ENCODE data around the gene BHLHA9.

The BHLHA9 gene

GRCh38 chr17:1280652-1281051, 10.4 kb downstream of the BHLHA9 start:
- H3K27ac ChIP-seq (ENCODE audit: low read length), result no peak overlapping the region
- TF ChIP-seq CTCF (IDR thresholded peaks at IDR 0.05; ENCODE audit: borderline replicate concordance, extremely low read depth, low read length, poor library complexity, severe bottlenecking) (no peak), EZH2 (IDR thresholded peaks at IDR 0.05; ENCODE audit: borderline replicate concordance, low read depth, low read length, severe bottlenecking) (no peak)
- H3K4me3 ChIP-seq (ENCODE audit: low read depth in 1 of 2, low read length in 2 of 2), result no peak overlapping the region
- H3K36me3 ChIP-seq (ENCODE audit: insufficient read depth, low read length), result no peaks in the 10 kb centered on the region
- no peak overlapping the region for H3K9ac ChIP-seq (ENCODE audit: low read depth, low read length)
- H4K20me1 ChIP-seq (ENCODE audit: insufficient read depth, low read length), result no peaks in the 10 kb centered on the region
- H3K4me1 ChIP-seq (ENCODE audit: insufficient read depth, low read length), result no peaks in the 10 kb centered on the region
- H3K27me3 ChIP-seq (ENCODE audit: insufficient read depth, low read length, poor library complexity), result no peaks in the 10 kb centered on the region
- H3K4me2 ChIP-seq (ENCODE audit: insufficient read depth, low read length), result no peak overlapping the region
- H3K9me3 ChIP-seq (ENCODE audit: insufficient read depth, low read length, severe bottlenecking), result no peaks in the 10 kb centered on the region
- no peak overlapping the region for H2AFZ ChIP-seq (ENCODE audit: low read depth, low read length)
- DNase-seq (no peak), ATAC-seq (ENCODE audit: insufficient read depth, low read depth) (no peak)
- no peaks in the 10 kb centered on the region for H3K79me2 ChIP-seq (ENCODE audit: insufficient read depth, low read length)

DNA sequence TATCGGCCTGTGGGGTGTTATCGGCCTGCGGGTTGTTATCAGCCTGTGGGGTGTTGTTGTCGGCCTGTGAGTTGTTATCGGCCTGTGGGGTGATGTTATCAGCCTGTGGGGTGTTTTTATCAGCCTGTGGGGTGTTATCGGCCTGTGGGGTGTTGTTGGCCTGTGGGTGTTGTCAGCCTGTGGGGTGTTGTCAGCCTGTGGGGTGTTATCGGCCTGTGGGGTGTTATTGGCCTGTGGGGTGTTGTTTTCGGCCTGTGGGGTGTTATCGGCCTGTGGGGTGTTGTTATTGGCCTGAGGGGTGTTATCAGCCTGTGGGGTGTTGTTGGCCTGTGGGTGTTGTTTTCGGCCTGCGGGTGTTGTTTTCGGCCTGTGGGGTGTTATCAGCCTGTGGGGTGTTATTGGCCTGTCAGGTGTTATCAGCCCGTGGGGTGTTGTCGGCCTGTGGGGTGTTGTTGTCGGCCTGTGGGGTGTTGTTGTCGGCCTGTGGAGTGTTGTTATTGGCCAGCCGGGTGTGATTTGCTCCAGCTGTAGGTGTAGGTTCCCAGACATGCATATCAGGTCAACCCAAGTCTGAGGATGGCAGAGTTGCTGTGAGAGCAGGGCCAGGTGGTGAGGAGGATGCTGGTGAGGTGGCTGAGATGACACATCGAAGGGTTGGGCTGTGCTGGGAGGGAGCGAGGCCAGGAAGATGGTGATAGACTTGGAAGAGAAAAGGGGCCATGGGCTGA, 16.3 kb downstream of the BHLHA9 start:
- Histone ChIP-seq H4K20me1 (ENCODE audit: insufficient read depth, low read length) (no peaks in the 10 kb centered on the region), H3K4me1 (ENCODE audit: insufficient read depth, low read length) (no peaks in the 10 kb centered on the region), H2AFZ (ENCODE audit: low read depth, low read length) (no peak overlapping the region), H3K36me3 (ENCODE audit: insufficient read depth, low read length) (no peaks in the 10 kb centered on the region), H3K9me3 (ENCODE audit: insufficient read depth, low read length, severe bottlenecking) (no peaks in the 10 kb centered on the region), H3K27me3 (ENCODE audit: insufficient read depth, low read length, poor library complexity) (no peaks in the 10 kb centered on the region), H3K4me2 (ENCODE audit: insufficient read depth, low read length) (no peak overlapping the region), H3K79me2 (ENCODE audit: insufficient read depth, low read length) (no peaks in the 10 kb centered on the region), H3K4me3 (ENCODE audit: low read depth in 1 of 2, low read length in 2 of 2) (no peak overlapping the region), H3K27ac (ENCODE audit: low read length) (no peak overlapping the region), H3K9ac (ENCODE audit: low read depth, low read length) (no peak overlapping the region)
- DNase-seq (no peak), ATAC-seq (ENCODE audit: insufficient read depth, low read depth) (no peak; the same call in 2 of the 3 replicates)
- TF ChIP-seq EZH2 (IDR thresholded peaks at IDR 0.05; ENCODE audit: borderline replicate concordance, low read depth, low read length, severe bottlenecking) (no peak), CTCF (IDR thresholded peaks at IDR 0.05; ENCODE audit: borderline replicate concordance, extremely low read depth, low read length, poor library complexity, severe bottlenecking) (no peak)

GRCh38 chr17:1289695-1290094, 19.5 kb downstream of the BHLHA9 start:
- TF ChIP-seq CTCF (IDR thresholded peaks at IDR 0.05; ENCODE audit: borderline replicate concordance, extremely low read depth, low read length, poor library complexity, severe bottlenecking), result no peak
- TF ChIP-seq EZH2 (IDR thresholded peaks at IDR 0.05; ENCODE audit: borderline replicate concordance, low read depth, low read length, severe bottlenecking), result no peak
- H3K4me1 ChIP-seq (ENCODE audit: insufficient read depth, low read length), result peaks cover 12% of the 10 kb centered on the region
- no peaks in the 10 kb centered on the region for H4K20me1 ChIP-seq (ENCODE audit: insufficient read depth, low read length)
- no peak overlapping the region for H2AFZ ChIP-seq (ENCODE audit: low read depth, low read length)
- H3K79me2 ChIP-seq (ENCODE audit: insufficient read depth, low read length), result no peaks in the 10 kb centered on the region
- H3K4me2 ChIP-seq (ENCODE audit: insufficient read depth, low read length), result no peak overlapping the region
- no peaks in the 10 kb centered on the region for H3K9me3 ChIP-seq (ENCODE audit: insufficient read depth, low read length, severe bottlenecking)
- H3K9ac ChIP-seq (ENCODE audit: low read depth, low read length), result no peak overlapping the region
- no peak for ATAC-seq (ENCODE audit: insufficient read depth, low read depth)
- no peak overlapping the region for H3K4me3 ChIP-seq (ENCODE audit: low read depth in 1 of 2, low read length in 2 of 2)
- no peaks in the 10 kb centered on the region for H3K36me3 ChIP-seq (ENCODE audit: insufficient read depth, low read length)
- H3K27me3 ChIP-seq (ENCODE audit: insufficient read depth, low read length, poor library complexity), result no peaks in the 10 kb centered on the region
- no peak overlapping the region for H3K27ac ChIP-seq (ENCODE audit: low read length)
- no peak for DNase-seq
